NB4 (cell line): ENCODE data around the gene BIRC3.

Source experiments
- CTCF ChIP-seq: IDR thresholded peaks from one replicate; pipeline ENCODE4 v1.5.1; 2012; ENCODE audit warnings: low read depth, low read length
- MYC ChIP-seq: IDR thresholded peaks from 2 replicates; pipeline ENCODE4 v1.6.1; 2011; ENCODE audit warnings: low read depth, low read length
- POLR2A ChIP-seq: IDR thresholded peaks from 2 replicates; pipeline ENCODE4 v1.6.1; 2011; ENCODE audit warnings: mild to moderate bottlenecking; ENCODE audit not compliant: insufficient read length; ENCODE audit errors: extremely low read depth
- TF ChIP-seq, protein P1 (sequence below): IDR thresholded peaks from 2 replicates; pipeline ENCODE4 v1.6.1; 2011; ENCODE audit warnings: low read depth, low read length

GRCh38 chr11:102328748-102329147 lies 11.5 kb downstream of the BIRC3 start:
- TF ChIP-seq, protein P1, sequence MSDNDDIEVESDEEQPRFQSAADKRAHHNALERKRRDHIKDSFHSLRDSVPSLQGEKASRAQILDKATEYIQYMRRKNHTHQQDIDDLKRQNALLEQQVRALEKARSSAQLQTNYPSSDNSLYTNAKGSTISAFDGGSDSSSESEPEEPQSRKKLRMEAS: no peak
- TF ChIP-seq CTCF: no peak
- TF ChIP-seq POLR2A: no peak
- TF ChIP-seq MYC: no peak
